Activated effector memory CD4-positive, alpha-beta T cell treated with Interleukin-2 at 50 U/mL for 16 hours (primary cell): Measurements from ENCODE around the gene TBC1D26.
"Not testable (repeated sequence)": the region's sequence is repeated elsewhere in the genome, so short reads cannot be mapped to it uniquely, and the experiment has no call there.

Experiments
- DNase-seq: peaks from one replicate; pipeline ENCODE4 v3.0.0-alpha.2; 2020

Gene TBC1D26

DNA sequence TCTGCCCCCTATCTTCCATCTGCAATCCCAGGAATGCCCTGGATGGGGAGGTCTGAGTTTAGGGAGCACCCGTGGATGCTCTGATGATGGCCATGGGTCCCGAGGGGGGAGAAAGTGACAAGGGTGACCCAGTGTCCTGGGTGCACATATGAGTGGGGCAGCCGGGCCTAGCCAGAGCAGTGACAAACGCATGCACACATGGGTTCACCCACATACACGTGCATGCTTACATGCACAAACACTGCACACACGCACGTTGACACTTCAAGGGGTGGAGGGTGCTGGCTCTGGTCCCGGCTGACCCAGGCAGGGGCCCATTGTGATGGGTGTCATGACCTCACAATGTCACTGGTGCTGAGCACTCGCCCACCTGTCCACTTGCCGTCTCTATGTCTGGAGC lies at the start of gene TBC1D26:
Gene TBC1D26, plus strand, starts transcription at position 384 of the 400 bp plus-strand sequence. CDS start 3,066 bp downstream, outside the sequence.
- not testable (repeated sequence) for DNase-seq

DNA sequence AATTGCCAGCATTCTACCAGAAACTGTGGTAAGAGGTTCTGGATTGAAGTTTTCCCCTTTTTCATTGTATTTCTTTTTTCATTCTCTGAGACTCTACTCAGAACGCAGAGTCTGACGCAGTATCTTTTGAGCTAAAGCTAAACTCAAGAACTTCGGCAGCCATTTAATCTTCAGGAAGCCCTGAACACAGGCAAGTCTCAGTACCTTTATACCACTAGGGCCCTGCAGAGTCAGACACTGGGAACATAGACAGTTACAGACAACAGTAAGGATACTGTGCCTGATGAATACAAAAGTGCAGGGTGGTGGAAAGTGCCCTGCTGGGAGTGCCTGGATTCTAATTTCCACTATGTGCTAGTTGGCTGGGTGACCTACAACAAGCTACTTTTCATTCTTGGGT lies 48.9 kb upstream of the TBC1D26 start:
- not testable (repeated sequence) for DNase-seq

DNA sequence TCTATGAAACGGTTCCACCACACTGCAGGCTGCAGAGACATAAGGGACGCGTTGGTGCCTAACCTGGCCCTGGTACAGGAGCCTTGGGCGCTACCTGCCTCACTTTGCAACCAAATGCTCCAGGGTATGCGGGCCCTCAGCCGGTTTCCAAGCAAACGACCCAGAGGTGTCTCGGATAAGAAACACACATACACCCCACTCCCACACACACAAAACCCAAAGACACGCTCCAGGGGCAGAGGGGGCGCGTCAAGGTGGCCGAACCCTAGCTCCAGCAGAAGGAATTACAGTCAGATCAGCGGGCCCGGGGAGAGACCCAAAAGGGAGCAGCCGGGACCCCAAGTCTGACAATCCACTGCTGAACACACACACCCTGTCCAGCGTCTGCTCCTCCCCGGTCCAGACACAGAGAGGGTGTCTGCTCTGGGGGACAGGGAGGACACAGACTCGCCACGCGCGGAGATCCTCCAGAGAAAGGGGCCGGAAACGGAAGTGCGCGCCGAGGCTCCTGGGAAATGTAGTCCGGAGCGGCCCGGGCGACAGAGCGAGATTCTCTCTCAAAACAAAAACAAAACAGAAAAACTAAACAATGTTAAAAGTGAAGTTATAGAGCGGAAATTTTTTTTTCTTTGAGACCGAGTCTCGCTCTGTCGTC lies 48.1 kb upstream of the TBC1D26 start, which contains the start of gene TRIM16:
Gene TRIM16, minus strand, starts transcription at position 488 of the 655 bp plus-strand sequence. CDS start 32,702 bp downstream, outside the sequence.
- DNase-seq = peak; percentile 74

DNA sequence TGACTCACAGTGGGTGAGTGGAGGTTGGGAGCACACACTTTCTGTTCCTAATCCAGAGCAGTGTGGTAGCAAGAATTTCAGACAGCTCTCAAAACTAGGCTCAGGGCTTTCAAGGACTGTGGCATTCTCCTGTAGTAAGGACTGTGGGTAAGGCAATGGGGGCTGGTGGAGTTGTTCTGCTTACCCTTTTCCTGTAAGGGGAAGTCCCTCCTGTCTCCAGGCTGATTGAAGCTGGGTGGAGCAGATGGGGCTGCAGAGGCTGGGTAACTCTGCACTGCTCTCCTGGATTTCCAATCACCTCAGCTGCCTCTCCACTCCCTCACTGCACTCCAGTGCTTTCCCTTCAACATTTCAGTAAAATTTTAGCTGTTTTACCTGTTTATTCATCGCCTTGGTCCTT lies 44.6 kb upstream of the TBC1D26 start:
- not testable (repeated sequence) for DNase-seq

DNA sequence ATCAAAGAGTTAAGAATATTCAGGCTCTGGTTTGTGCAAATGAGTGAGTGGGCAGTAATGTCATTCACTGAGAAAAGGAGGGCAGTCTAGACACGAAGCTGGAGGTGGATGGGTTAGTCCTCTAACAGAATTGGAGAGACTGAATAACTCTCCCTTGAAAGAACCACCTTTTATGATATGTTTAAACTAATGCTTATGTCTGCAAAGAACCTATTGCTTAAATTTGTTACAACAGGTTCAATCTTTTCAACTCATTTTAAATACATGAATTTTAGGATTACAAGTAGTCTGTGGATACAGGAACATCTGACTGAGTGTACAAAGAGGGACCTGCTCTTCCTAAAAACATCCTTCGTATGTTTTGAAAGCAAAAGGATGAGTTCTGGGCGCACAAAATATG lies 33.1 kb upstream of the TBC1D26 start:
- DNase-seq = not testable (repeated sequence)

DNA sequence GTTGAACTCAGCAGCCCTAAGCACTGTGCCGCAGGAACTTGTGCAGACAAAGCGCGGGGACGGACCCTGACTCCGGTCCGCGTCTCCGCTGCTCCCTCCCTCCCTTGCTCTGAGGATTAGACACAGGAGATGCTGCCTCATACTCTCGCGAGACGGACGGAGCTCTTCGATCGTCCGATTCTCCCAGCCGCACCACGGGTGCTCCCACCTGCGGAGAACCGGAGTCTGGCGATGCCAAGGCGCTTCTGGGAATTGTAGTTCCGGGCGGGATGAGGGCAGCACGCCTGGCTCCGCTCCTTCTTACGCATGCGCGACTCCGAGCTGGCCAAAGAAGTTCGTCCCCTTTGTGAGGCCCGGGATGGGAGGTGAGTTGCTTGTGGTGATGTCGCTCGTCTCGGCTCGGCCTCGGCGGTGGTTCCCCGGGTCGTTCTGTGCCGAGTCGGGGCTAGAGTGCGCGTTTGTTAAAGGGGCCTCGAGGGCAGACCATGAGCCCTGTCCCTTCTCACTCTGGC lies 32.6 kb upstream of the TBC1D26 start, which contains the start of gene ZNF286A:
Gene ZNF286A, plus strand, starts transcription at position 340 of the 512 bp plus-strand sequence. CDS start 578 bp downstream, outside the sequence.
- DNase-seq = peak; percentile 96

DNA sequence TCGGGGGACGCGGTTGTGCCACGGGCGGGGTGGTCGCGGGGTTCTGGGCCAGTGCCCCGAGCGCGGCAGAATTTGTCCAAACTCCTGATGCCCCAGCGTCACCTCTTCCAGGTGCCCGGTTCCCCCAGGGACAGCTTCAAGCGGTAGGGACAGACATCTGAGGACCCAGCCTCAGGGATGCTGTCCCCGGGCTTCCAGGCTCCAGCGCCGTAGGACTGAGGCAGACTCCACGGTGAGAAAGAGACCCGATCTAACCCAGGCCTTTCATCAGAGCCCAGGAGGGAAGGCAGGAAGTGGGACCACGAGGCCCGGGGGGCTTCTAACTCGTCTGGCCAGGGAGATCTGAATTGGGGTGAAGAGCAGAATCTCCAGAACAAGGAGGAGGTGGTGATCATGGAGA lies 32.1 kb upstream of the TBC1D26 start:
- DNase-seq = not testable (repeated sequence)

DNA sequence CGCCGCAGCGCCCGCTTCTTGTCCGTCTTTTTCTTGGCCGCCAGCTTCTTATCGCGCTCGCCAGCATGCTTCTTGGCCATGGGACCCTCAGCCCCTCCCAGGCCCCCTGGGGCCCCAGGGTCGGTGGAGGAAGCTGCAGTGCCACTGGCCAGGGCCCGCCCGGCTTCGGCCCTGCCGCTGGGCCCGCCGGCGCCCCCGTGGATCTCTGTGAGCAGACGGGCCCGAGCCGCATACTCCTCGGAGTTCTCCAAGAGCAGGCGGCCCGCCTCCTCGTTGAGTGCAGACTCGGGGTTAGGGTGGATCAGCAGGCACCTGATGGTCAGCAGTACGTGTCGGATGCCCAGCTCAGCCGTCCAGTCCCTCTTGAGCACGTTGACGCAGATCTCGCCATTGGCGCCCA lies 27.8 kb upstream of the TBC1D26 start:
- DNase-seq = not testable (repeated sequence)

DNA sequence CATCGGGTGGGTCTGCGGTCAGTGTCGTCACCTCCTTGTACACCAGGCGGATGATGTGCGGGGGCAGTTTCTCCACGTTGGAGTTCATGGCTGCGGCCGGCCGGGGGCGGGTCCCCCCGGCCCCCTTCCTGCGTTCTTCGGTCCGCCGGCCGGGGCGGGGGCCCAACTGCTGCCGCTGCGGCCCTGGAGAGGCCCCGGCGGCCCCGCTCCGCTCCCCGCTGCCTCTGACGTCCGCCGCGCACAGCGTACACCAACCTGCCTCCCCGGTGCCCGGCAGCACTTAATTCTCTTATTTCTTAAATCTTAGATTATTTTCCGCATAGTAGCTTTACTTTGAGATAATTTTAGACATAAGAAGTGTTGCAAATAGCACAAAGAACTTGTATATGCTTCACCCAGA lies 27.3 kb upstream of the TBC1D26 start:
- not testable (repeated sequence) for DNase-seq

DNA sequence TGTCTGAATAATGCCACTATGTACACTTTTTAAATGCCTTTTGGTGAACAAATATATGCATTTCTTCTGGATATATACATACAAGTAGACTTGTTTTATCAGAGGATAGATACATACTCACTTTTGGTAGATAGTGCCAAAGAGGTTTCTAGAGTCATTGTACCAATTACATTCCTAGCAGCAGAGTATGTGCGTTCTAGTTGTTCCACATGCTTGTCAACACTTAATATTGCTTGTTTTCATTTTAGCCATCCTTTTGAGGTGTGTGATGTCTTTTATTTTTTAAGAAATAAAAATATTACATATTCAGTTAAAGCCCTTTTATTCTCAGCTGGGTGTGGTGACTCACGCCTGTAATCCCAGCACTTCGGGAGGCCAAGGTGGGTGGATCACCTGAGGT lies 23.2 kb upstream of the TBC1D26 start:
- not testable (repeated sequence) for DNase-seq

DNA sequence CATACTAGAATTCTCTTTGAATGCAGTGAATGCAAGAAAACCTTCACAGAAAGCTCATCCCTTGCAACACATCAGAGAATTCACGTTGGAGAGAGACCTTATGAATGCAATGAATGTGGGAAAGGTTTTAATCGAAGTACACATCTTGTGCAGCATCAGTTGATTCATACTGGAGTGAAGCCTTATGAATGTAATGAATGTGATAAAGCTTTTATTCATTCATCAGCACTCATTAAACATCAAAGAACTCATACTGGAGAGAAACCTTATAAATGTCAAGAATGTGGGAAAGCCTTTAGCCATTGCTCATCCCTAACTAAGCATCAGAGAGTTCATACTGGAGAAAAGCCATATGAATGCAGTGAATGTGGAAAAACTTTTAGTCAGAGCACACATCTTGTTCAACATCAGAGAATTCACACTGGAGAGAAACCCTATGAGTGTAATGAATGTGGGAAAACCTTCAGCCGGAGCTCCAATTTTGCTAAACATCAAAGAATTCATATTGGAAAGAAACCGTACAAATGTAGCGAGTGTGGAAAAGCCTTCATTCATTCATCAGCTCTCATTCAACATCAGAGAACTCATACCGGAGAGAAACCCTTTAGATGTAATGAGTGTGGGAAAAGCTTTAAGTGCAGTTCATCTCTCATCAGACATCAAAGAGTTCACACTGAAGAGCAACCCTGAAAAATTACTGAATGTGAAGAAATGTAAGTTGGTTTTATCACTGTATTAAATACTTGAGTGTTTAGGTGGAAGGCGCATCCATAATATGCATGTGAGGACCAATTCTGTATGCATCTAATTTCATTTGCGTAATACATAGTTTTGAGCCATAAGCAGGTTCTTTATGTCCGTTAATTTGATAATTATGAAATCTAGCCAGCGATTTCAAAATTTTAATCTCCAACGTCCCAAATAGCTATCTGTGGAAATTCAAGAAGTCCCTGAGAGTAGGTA lies 15.2 kb upstream of the TBC1D26 start:
- DNase-seq = not testable (repeated sequence)

DNA sequence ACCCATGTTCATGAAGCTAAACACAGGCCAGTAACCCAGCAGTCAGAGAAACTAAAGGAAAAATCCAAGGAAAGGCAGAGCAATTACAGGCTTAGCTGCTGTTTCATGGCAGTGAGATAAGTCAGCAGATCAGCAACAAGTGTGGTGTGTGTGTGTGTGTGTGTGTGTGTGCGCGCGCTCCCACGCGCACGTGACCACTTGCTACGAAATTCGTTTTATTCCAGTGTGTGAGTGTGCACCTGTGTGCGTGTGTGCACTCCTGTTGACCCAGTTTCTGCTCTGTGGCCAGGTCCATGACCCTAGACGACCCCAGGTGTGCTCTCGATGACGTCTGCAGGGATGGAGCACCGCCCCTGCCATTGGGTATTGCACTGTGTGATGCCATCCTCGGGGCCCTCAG lies 1.5 kb upstream of the TBC1D26 start:
- DNase-seq = not testable (repeated sequence)

DNA sequence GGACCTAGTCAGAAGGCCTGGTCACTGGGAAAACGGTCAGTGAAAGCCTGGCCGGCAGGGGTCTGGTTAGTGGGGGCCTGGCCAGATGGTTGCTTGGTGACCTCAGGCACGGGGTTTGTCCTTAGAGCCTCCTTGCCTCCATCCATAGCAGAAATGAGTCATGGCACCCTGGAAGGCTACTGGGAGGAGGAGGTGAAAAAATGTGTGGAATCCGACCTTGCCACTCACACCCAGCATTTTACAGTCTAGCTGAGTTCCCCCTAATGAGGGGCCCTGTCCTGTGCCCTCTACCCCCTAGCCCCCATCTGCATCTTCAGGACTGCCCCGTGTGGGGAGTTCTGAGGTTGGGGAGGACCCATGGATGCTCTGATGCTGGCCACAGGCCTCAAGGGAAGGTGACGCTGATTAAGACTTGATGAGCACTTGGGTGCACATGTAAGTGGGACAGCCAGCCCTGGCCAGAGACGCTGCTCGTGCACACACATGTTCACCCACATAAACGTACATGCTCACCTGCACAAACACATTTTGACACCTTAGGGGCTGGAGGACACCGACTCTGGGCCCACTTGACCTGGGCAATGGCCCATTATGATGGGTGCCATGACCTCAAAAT lies 1.2 kb downstream of the TBC1D26 start:
- DNase-seq = not testable (repeated sequence)

DNA sequence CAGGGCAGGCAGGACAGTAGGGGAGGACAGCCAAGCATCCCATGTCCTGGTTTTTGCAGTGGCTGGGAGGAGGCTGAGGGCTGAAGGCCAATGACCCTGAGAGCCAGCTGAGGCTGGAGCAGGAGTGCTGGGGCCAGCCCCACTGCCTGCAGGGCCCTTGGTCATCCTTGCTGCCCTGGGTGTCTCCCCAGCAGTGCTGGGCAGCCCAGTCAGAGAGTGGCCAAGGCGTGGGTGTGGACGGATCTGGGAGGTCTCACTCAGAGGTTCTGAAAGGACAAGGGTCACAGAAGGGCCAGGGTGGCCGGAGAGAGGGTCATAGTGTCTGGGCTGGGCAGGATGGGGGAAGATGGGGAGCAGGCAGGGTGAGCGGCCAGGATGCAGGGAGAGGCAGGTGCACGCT lies 4.5 kb downstream of the TBC1D26 start:
- not testable (repeated sequence) for DNase-seq

DNA sequence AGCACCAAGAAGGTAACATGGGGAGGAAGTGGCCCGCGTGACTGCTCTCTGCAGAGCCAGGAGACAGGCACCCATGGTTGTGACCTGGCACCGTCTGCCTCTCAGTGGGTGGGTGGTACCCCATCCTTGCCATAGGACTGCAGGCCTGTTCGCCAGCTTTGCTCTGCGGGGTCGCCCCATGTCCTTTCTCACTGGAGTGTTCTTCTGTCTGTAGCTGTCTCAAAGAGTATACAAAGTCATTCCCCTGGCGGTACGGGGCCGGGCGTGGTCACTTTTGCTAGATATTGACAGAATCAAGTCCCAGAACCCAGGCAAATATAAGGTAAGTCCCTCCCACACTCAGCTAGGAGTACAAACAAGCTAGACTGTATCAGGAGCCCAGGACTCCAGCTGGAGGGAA lies 6.0 kb downstream of the TBC1D26 start:
- no peak for DNase-seq

DNA sequence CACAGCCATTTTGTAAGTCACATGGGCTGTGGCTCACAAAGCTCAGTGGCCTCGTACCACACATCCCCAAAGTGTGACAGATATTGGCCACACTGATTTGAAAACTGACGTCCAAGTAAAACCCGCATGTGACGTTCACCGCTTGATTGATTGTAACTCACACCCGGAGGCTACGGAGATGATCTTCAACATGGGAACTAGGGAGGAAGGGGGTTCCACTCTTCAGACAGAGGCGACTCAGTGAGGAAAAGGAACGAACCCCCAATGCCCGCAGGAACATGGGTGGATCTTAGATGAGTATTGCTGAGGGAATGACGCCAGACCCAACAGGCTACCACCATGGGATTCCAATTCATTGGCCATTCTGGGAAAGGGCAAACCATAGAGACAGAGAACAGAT lies 7.2 kb downstream of the TBC1D26 start:
- DNase-seq = not testable (repeated sequence)

DNA sequence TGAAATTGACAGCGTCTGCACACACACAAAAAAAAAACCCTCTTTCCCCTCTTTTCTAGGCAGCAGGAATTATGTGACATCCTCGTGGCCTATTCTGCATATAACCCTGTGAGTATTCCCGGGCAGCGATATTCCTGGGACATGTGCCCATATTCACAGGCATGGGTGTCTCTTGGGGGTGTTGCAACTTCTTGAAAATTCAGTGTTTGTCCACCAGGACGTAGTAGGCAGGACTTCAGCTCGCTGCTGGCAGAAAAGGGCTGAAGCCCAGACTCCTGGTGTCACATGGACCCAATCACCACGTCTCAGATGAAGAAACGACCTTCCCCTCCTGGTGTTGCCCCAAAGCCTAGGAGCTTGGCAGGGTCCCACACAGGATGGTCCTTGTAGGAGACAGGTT lies 8.0 kb downstream of the TBC1D26 start:
- not testable (repeated sequence) for DNase-seq

DNA sequence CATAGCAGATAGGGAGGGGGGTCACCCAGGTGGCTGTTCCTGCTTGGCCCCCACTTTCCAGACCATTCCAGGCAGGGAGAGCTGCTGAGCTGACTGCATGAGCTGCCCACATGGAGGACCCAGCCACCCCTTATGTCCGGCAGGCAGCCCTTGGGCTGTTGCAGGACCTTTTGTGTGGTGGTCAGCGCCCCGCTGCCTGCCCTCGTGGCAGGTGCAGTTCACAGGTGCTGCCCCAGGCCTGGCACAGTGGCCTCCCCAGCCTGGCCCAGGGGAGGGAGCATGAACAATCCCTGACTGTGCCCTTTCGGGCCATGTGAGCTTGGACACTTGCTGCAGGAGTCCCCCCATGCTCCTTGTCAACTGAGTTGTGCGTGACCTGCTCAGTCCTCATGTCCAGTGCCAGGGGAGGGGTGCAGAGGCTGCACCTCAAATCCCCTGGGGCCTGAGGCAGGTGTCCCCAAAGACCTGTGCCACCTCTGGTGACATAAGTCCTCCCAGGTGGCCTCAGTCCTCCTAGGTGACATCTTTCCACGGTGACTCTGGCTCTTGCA lies 8.6 kb downstream of the TBC1D26 start:
- DNase-seq = no peak

DNA sequence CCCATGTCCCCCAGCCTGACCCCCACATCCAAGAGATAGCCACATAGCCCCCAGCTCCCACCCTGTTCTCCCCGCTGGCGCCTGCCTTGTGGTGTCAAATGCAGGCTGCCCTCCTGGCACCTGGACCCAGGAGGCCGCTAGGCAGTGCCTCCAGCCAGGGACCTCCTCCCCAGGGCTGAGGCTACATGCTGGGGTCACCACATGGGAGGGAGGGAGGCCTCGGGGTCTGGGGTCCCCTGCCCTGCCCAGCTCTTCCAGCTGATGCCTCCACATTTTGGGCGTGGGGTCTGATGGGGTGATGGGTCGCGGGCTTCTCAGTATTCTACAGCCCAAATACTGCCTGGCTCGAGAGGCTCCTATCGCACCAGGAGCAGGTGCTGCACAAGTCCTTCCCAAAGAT lies 9.5 kb downstream of the TBC1D26 start:
- no peak for DNase-seq

DNA sequence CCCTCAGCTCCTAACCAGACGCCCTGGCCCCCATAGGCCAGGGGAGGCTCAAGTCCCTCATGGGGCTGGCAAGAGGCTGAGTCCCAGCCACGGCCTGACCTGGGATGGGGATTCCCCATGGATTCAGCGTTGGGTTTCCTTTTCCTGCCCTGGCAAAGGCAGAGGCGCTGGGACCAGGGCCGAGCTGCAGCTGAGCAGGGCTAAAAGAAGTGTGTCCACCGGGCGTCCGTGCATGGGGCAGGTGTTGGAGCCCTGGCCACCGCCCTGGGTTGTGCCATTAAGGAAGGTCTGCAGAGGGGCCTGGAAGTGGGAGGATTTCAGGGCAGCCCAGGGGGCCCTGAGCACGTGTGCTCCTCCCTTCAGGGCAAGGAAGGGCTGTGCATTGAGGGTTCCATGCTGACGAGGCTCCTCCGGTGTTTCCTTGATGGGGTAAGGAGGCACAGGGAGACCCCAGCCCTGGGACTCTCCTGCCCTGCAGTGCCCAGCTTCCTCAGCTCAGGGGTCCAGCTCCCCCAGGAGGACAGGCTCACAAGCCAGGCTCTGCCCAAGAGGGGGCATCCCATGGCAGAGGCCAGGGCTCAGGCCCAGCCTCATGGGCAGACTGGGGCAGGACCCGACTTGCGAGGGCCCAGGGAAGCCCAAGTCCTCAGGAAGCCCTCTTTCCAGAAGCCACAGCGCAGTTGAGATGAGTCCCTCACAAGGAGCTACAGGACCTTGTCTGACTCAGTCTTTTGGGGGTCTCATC lies 10.1 kb downstream of the TBC1D26 start:
- no peak for DNase-seq

DNA sequence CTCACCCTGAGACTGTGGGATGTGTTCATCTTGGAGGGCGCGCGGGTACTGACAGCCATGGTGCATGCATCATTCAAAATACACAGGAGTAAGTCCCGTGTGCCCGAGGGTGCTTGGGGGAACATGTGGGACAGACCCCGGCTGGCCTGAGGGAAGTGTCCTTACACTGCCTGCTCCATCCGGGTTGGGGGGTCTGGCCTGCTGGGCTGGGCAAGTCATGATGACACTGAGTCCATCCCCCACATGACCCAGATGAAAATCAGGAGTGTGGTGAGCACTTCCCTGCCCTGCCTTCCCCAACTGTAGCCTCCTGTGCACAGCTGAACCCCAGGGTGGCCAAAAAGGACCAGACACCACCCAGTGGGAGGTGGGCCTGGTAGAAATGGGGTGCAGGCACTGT lies 10.8 kb downstream of the TBC1D26 start:
- DNase-seq = no peak
